Activated T-cell treated with anti-CD3 and anti-CD28 coated beads, Interleukin-2, amount 50 U/mL, for 48 hours (primary cell): ENCODE results near the gene SNRNP40.
A peak's percentile ranks its signal among the peaks of the same experiment; 100 is the strongest.
"Not testable (repeated sequence)": the region's sequence is repeated elsewhere in the genome, so short reads cannot be mapped to it uniquely, and the experiment has no call there.

Experiments used
- DNase-seq, 2 experiments: peaks; one replicate each; pipeline ENCODE4 v3.0.0-alpha.2; 2020

SNRNP40 gene

GRCh38 chr1:31296486-31297276 lies at the start of gene SNRNP40, which contains the start of gene ZCCHC17:
Gene SNRNP40 (minus strand): TSS chr1:31296788. CDS start chr1:31296751, 37 bp downstream.
Gene ZCCHC17 (plus strand): TSS chr1:31297032. CDS start chr1:31310099, 13,067 bp downstream.
- DNase-seq: peak; percentile 90 to 93

- DNase-seq: no peak
Measured at GRCh38 chr1:31345635-31346034, 49.0 kb upstream of the SNRNP40 start.

- no peak for DNase-seq
Measured at GRCh38 chr1:31344503-31344902, 47.9 kb upstream of the SNRNP40 start.

GRCh38 chr1:31336687-31337467 lies 40.3 kb upstream of the SNRNP40 start:
- no peak for DNase-seq

- no peak for DNase-seq
Measured at GRCh38 chr1:31335007-31335406, 38.4 kb upstream of the SNRNP40 start.

GRCh38 chr1:31327381-31327780 lies 30.8 kb upstream of the SNRNP40 start:
- DNase-seq: no peak

- no peak for DNase-seq
Measured at GRCh38 chr1:31326461-31326860, 29.9 kb upstream of the SNRNP40 start.

- no peak for DNase-seq
Measured at GRCh38 chr1:31324992-31325391, 28.4 kb upstream of the SNRNP40 start.

- no peak for DNase-seq
Measured at GRCh38 chr1:31324093-31324492, 27.5 kb upstream of the SNRNP40 start.

- no peak for DNase-seq
Measured at GRCh38 chr1:31318146-31318545, 21.6 kb upstream of the SNRNP40 start.

- DNase-seq: no peak
Measured at GRCh38 chr1:31315902-31316301, 19.3 kb upstream of the SNRNP40 start.

- DNase-seq: no peak
Measured at GRCh38 chr1:31310198-31310597, 13.6 kb upstream of the SNRNP40 start.

- DNase-seq: no peak
Measured at GRCh38 chr1:31308036-31308435, 11.4 kb upstream of the SNRNP40 start.

GRCh38 chr1:31306278-31306677 lies 9.7 kb upstream of the SNRNP40 start:
- DNase-seq: no peak

GRCh38 chr1:31302709-31303441 lies 6.3 kb upstream of the SNRNP40 start:
- no peak for DNase-seq

- DNase-seq: no peak
Measured at GRCh38 chr1:31300193-31300592, 3.6 kb upstream of the SNRNP40 start.

- DNase-seq: no peak
Measured at GRCh38 chr1:31299365-31299764, 2.8 kb upstream of the SNRNP40 start.

- peak in 1 of 2 experiments; percentile 29 for DNase-seq
Measured at GRCh38 chr1:31297277-31298247, 974 bp upstream of the SNRNP40 start.

GRCh38 chr1:31295874-31296485 lies 608 bp downstream of the SNRNP40 start:
- DNase-seq: no peak

- no peak for DNase-seq
Measured at GRCh38 chr1:31289021-31289420, 7.6 kb downstream of the SNRNP40 start.

GRCh38 chr1:31287791-31288190 lies 8.8 kb downstream of the SNRNP40 start:
- not testable (repeated sequence) for DNase-seq

GRCh38 chr1:31282426-31282825 lies 14.2 kb downstream of the SNRNP40 start:
- DNase-seq: not testable (repeated sequence)
